Body of pancreas (tissue), 4 donors: ENCODE results near the gene SIK3.

Source experiments
- CTCF ChIP-seq, 7 experiments: fragments of 450-650 bp in 4 of 7; fragments of 200-600 bp in 3 of 7; sonication (generic) in 3 of 7; IDR thresholded peaks; one replicate each; pipeline ENCODE4 v1.5.1; 2016 to 2019; ENCODE audit warnings: antibody characterized with exemption in 7 of 7
- POLR2A ChIP-seq, 3 donors: fragments of 450-650 bp; IDR thresholded peaks; one replicate each; pipeline ENCODE4 v1.6.1; 2016; ENCODE audit warnings: antibody characterized with exemption in 3 of 3, mild to moderate bottlenecking in 2 of 3

GRCh38 chr11:116975661-116976060 is 122.6 kb downstream of the SIK3 start:
- TF ChIP-seq CTCF (IDR thresholded peaks at IDR 0.05) (no peak), POLR2A (IDR thresholded peaks at IDR 0.05) (no peak)
